Activated CD8-positive, alpha-beta memory T cell treated with anti-CD3 and anti-CD28 coated beads, Interleukin-2, amount 50 U/mL, for 24 hours (primary cell): ENCODE data around the gene CHD6.

Source experiments
- DNase-seq: peaks from one replicate; pipeline ENCODE4 v3.0.0-alpha.2; 2020; ENCODE audit errors: extremely low read depth

The CHD6 gene

DNA sequence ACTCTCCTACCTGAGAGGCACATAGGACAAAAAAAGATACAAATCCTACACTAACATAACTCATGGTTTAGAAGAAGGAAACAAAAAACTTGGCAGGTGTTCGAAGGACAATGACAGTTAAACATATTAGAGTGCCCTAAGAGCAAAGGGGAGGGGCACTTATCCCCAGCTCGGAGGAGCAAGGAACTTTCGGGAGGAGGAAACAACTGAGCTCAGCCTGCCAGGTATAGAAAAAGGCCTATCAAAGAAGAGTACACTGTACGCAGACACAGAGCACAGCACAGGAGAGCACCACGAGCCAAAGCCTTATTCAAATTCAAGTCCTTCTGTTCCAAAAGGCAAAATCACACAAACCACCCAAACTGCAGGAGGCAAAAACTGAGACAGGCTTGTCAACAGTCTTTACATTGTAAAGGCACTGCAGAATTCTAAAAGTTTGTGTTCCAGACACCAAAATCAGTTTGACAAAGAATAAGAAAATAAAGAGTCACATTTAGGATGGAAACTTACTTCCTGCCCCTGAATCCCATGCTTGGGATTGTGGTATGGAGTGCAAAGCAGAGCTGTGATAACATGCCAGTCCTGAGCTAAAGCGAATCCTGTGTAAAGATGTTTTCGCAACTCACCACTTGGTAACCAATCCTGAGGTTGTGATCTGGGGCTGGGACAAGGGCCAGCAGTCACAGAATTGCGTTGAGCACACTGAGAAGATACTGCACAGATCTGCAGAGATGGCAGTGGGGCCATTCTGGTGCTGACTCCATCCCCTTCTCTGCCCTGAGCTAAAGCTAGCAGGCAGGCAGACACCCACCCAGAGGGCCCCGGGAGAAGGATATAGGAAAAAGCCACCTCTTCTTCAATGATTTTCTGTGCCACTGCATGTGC lies 108.6 kb downstream of the CHD6 start:
- DNase-seq: no peak

- DNase-seq: no peak
Measured at GRCh38 chr20:41508335-41508734, 109.8 kb downstream of the CHD6 start.

GRCh38 chr20:41507851-41508250 lies 110.3 kb downstream of the CHD6 start:
- no peak for DNase-seq

DNA sequence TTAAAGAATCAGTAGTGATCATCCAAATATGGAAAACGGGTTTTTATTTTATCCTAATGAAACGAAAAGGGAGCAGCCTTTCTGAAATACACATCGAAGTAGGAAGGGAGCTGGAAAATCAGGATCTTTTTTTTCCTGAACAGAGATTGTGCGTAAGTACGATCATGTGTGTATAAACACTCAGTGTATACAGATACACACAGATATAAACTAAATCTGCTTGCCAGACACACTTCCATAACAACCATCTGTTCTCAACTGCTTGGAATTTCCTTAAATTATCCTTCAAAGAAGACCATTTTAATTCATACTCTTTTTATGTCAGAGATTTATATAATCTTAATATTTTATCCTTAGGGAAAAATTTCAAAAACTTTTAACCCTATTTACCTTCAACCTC lies 110.7 kb downstream of the CHD6 start:
- DNase-seq: no peak

DNA sequence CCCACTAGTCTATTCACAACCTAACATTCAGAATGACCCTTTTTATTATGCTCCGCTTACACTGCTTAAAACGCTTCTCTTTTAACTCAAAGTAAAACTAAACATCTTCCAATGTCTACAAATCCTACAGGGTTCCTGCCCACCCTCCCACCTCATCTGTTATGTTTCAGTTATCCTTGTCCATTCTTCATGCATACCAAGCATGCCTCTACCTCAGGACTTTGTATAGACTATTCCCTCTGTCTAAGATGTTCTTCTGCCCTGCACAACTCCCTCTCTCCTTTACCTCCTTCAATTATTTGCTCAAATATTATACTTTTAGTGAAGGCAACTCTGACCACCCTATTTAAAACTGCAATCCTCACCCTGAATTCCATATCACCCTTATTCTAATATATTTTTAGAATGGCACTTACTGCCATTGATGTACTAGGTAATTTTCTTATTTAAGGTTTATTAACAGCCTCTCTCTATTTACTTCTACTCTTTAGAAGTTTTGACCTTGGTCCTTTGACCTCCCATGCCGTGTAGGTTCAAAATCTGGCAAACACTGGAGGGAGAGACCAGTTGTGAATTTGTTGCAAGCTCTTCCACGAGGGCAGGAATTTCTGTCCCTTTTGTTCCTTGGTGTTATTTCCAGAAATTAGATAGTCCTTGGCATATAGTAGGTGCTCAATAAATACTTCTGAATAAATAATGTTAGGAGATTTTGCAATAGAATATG lies 111.8 kb downstream of the CHD6 start:
- no peak for DNase-seq

DNA sequence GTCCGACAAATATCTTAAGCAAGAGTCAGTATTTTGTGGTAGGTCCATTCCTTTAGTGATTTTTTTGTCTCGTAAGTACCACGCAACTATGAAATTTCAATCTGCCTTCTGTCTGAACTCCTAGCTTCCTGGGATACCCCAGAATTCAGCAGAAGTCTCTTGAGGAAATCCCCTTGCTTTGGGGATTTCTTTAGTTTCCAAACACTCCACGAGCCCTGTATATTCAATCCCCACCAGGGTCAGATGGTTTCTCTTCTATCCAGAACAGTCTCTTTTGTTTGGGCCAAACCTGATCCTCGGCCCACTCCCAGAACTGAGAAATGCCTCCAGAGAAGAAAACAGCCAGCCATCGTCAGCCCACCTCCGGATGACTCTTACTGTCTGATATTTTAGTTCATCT lies 113.0 kb downstream of the CHD6 start:
- no peak for DNase-seq

DNA sequence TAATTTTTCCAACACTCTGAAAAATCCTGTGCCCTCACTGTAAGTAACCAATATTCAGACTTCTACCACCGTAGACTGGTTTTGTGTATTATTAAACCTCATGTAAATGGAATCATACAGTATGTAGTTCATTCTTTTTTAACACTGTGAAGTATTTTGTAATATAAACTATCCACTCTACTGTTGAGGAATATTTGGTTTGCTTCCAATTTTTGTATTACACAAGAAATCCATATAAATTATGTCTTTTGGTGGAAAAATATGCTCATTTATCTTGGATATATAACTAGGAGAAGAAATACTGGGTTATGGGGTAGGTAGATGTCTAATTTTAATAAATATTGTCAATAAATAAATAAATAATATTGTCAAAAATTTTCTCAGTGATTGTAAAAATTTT lies 116.8 kb downstream of the CHD6 start:
- DNase-seq: no peak

DNA sequence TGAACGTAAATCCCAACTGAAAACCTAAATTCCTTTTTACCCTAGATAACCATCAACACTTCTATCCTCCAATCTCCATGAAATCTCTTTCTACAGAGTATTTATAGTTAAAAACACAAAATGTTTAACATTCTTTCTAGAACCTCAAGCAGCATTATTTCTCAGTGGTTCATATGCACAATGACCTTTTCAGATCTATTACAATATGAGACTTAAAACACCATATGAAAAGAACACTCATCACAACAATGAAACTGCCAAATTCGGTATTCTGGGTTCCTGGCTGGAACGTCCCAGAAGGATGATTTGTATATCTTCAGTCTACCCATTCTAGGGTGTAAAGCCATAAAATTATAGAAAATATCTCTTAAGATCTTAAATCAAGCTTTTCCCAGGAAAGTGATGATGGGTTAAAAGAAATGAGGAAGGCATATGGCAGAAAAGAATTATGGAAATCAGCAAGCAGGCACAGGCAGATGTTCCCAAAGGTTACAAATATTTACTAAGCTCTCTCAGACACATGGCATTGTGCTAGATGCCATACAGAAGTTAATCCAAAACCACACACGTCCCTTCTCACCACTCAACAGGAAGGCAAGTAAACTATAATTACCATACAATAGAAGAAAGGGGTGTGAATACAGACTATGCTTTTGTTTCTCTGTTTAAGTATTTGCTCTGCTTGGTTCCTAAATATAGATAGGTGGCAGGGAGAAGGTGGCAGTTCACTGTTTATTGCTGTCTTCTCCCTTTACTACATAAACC lies 118.0 kb downstream of the CHD6 start:
- no peak for DNase-seq

DNA sequence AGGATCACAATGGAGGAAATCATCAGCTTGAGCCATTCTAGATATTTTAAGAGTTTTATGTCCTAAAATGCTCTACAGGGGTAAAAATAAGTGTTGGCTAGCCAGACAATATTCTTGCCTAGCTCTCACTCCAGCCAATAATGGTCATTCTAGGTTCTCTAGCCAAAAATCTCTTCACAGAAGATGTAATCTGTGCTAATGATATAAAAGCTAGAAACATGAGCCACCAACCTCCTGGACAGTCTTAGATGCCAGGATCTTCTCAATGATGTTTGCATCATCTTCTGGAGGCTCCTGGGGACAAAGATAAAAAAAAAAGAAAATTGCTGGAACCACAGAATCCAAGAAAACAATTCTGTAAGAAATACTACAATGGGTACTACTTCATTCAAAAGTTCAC lies 119.1 kb downstream of the CHD6 start:
- DNase-seq: no peak

DNA sequence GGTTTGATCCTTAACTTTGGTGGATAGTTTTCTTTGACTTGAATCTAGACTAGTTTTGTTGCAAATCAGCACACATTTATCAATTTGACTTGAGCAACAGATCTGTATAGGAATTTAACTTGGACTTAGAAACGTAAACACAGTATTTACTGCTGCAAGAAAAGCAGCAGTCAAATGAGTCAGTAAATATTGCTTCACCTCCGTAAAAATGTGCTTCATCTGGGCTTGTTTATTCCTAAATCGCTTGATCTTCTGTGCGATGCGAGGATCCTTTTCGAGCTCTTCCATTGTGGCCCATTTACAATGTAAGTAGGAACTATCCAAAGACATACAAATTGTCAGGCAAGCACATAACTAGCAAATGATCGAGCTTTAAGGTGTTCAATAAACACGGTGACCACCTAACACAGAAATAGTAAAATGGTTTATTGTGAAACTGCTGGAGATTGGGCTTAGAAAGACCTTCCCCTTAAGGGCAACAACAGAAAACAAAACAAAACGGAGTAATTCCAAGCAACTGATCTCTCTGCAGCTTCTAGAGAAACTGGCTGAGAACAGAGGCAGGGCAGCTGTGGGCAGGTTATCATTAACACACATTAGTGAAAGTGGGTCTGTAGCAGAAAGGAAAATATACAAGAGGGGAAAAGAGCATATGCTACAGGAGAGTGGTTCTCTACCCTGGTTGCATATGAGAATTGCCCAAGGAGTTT lies 120.8 kb downstream of the CHD6 start:
- DNase-seq: no peak

DNA sequence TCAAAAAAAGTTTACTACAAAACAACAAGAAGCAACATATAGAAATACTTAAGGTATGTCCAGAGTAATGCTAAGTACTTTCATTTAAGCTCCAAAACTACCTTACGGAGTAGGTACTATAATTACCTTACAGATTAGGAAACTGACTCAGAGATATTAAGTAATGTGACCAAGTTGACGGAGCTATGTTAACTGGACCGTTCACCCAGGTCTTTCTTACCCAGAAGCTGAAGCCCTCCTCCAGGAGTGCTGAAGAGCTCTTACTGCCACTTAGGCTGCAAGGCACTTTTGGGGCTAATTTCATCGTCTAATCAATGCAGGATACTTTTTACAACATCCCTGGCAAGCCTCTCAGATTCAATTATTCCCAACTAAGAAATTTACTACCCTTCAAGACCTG lies 123.7 kb downstream of the CHD6 start:
- DNase-seq: no peak

DNA sequence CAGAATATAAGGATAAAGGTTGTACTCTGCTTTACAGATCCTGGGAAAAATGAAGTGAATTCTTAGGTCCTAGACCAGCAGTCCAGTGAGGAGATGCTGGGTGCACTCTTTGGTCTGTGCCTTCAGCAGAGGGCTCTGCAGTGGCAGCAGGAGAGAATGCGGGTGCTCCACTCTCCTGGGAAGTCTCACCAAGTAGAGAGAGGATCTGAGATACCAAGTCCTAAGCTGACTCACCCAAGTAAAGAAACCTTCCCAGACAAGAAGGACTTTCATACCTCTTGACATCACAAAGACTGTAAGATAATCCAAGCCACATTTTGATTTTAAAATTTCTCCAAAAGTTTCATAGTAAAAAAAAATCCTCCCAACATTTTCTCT lies 134.6 kb downstream of the CHD6 start:
- no peak for DNase-seq

DNA sequence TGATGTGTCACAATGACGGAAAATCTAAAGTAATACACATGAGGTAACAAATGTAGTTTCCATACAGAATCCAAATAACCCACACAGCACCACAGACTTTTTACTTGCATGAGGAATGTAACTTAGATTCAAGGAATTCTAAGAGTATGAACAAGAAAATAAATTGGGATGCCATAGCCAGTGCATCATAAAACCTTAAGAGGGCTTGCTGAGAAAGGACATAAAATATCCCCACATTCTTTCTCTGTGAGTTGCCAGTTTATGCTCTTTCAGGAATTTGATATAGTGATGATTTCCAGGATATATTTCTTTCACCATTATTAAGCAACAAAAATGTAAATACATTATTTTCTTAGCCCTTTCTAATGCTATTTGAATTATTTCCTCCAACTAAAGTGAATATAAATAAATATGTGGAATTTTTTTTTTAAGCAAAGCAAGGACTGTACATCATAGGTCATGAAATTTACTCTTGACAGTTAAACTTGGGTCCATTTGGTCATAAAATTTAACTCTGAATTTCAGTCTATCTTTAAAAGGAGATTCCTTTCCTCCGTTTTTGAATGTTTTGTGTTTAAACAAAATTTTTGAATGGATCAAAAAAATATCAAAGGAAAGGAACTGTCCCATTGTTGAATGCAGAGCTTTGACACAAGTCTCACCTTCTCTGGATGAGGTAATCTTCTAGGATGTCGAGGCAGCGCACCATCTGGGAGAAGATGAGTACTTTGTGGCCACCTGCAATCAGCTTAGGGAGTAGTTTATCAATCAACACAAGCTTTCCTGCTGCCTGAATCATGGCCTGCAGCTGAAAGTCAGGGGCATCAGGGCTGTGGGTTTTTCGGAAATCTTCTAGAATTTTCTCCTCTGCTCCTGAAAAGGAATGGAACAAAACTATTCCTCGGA lies 135.3 kb downstream of the CHD6 start:
- DNase-seq: no peak

DNA sequence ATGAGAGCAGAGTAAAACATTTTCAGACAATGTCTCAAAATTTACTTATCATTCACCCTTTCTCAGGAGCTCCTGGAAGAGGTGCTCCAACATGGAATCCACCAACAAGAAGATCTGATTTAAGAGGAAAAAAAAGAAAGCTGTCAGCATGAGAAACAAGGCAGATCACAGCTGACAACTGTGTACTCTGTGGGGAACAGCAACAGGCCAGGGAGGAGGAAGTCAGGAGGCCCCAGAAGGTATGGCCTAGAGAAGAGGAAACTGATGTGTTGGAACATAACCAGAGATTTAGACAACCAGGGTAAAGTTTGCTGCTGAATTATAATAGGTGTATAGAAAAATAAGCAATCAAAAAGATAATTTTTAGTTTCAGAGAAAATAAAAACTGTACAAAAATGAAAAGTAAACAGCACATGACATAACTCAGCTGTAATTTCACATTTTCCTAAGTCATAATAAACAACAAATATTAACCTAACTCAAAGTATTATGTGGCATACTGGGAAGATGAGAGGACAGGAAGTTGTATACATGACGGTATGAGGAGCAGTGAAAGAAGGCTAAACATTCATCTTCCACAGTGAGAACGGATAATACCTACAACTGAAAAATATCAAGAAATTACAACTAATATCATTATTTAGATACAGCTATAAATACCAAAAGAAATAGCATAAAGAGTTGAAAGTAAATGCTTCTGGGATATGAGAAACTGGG lies 138.0 kb downstream of the CHD6 start:
- no peak for DNase-seq

- DNase-seq: no peak
Measured at GRCh38 chr20:41479113-41479512, 139.1 kb downstream of the CHD6 start.

- no peak for DNase-seq
Measured at GRCh38 chr20:41478026-41478425, 140.2 kb downstream of the CHD6 start.

DNA sequence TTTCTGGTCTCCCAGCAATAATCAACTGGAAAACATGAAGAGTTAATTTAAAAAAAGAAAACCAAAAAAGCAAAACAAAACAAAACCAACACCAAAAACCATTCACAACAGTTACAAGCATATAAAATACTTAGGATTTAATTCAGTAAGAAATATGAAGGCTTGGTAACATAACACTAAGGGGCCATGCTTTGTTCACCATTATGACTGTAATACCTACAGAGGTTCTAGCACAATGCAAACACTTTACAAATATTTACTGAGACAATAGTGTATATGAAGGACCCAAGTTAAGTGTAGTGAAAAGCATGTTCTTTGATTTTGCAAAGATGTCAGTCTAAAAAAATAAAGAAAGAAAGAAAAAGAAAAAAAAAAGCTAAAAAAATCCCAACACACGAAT lies 141.7 kb downstream of the CHD6 start:
- no peak for DNase-seq

DNA sequence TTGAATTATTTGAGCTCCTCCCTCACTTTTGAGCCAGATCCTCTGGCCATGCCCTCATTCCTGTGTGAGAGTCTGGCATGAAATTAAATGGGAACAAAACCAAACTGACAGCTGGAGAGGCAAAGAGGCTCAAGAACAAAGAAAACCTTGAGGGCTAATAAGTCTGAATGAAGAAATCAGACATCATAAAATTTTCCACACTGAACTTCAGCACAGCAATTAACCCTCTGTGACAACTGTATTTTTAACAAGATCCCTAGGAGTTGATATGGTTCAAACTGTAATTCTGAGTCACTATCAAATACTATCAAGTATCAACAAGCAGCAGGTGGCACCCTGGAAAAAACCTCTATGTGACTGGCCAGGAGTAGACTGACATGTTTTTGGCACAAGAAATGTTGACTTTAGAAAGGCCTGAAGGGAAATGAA lies 142.2 kb downstream of the CHD6 start:
- no peak for DNase-seq

DNA sequence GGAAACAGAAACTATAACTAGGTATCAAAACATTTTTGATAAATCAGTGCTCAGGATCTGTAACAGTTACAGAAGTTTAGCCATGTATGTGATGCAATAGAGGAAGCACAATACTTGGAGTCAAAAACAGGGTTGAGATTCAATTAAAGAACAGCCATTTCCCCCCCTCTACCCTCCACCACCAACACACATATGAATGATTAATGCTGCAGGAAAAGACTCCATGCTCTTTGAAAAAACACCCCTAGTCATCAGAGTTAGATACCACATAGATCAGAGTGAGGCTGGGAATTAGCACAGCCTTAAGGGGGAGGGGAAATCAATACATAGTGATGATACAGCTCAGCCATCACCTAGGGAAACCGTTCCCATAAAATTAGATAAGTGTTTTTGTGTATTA lies 142.7 kb downstream of the CHD6 start:
- no peak for DNase-seq
